ENCODE measurements around the gene TOP1.
A peak's percentile ranks its signal among the peaks of the same experiment; 100 is the strongest.

The TOP1 gene

GRCh38 chr20:41058674-41059635 is 30.3 kb downstream of the TOP1 start:
- no peak for DNase-seq

- DNase-seq, result no peak
Measured at GRCh38 chr20:41061155-41061554, 32.5 kb downstream of the TOP1 start.

DNA sequence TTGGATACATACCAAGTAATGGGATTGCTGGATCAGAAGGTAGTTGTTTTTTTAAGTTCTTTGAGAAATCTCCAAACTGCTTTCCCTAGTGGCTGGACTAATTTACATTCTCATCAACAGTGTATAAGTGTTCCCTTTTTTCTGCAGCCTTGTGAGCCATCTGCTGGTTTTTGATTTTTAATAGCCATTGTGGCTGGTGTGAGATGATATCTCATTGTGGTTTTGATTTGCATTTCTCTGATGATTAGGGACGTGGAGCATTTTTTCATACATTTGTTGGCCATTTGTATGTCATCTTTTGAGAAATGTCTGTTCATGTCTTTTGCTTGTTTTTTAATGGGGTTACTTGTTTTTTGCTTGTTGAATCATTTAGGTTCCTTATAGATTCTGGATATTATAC is 34.8 kb downstream of the TOP1 start:
- no peak for DNase-seq

- no peak for DNase-seq
Measured at GRCh38 chr20:41064377-41064776, 35.8 kb downstream of the TOP1 start.

DNA sequence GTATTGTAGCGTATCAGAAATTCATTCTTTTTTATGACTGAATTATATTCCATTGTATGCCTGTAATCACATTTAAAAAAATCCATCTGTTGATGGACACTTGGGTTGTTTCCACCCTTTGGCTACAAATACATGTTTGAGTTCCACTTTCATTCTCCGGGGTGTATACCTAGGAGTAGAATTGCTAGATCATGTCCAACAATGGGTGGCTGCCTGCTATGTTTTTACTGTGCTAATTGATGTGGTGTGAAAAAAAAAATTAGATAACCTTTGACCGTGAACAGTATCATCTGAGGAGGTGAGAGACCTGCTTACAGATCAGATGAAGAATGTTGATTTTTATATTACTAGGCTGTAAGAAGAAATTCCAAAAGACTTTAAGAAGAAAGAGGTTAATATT is 37.1 kb downstream of the TOP1 start:
- DNase-seq, result no peak

- no peak for DNase-seq
Measured at GRCh38 chr20:41068806-41069205, 40.2 kb downstream of the TOP1 start.

GRCh38 chr20:41072190-41072863 is 43.7 kb downstream of the TOP1 start:
- no peak for DNase-seq

DNA sequence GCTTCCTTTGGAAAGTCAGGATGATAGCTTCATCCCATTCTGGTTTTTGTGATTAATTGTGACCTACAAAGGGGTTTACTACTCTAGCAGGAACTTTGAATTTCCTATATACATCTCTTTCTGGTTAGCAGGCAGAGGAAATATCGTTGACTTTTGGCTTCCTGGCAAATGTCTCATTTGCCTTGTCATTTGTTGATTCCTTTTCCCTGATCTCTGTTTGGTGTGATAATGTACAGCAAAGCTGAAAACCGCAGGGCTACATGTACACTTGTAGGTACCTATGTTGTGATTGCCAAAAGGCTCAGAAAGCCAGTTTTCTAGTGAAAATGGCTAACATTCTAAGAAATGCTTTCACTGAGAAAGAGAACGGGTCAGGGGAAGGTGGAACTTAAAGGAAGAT is 44.3 kb downstream of the TOP1 start:
- DNase-seq, result no peak

GRCh38 chr20:41074441-41074840 is 45.8 kb downstream of the TOP1 start:
- DNase-seq, result no peak

DNA sequence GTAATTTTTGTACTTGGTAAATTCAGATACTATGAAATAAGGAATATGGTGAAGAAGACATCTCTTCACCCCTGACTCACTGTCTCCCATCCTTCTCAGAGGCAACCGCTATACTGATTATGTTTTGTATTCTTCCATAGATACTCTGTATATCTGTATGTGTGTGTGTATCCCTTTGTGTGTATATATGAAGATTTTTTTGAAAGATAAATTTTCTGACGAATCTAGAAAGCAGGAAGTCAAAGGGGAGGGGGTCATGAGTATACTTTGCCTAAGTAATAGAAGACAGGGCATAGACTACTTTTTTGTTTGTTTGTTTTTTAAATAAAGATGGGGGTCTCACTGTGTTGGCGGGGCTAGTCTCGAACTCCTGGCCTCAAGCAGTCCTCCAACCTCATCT is 48.2 kb downstream of the TOP1 start:
- DNase-seq, result no peak

GRCh38 chr20:41078329-41078728 is 49.7 kb downstream of the TOP1 start:
- peak; percentile 32 for DNase-seq

GRCh38 chr20:41079066-41079465 is 50.4 kb downstream of the TOP1 start:
- no peak for DNase-seq

GRCh38 chr20:41080866-41081265 is 52.2 kb downstream of the TOP1 start:
- no peak for DNase-seq

DNA sequence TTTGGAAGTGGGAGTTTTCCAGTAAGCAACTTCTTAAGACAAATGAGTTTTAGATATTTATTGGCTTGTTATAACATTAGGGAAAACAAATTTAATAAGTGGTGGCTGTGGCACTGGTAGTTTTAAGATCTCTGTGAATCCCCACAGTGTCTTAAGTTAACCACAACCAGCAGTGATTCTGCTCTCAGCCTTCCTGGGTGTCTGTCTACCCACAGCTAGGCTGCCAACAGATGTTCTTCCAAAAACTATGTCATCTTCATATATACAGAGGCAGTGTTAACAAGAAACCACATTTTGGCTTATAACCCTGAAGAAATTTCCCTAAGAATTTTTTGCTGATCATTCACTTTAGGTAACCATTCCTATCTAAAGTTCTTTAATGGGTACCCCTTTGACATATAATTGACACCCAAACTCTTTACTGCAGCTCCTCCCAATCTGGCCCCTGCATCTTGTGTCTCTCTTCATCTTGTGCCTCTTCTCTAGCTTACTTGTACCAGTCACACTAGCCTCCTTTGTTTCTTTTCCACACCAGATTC is 52.7 kb downstream of the TOP1 start:
- DNase-seq, result no peak

- no peak for DNase-seq
Measured at GRCh38 chr20:41082306-41082705, 53.7 kb downstream of the TOP1 start.

DNA sequence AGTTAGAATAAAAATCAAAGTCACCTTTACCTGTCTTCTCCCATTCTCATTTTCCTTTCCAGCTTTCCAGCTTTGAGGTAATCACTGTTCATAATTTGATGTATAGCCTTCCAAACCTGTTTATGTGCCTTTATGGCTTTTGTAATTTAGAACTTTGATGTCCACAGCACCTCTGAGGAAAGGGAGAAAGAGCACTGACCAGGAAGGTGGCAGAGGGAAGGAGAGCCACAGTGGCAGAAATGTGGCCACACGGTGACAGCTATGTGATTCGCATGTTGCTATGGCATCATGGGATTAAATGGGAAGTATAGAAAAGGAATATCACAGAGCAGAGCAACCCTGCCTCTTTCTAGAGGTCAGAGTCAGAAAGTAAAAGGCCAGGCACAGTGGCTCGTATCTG is 57.0 kb downstream of the TOP1 start:
- no peak for DNase-seq

GRCh38 chr20:41086402-41087324 is 58.0 kb downstream of the TOP1 start:
- no peak for DNase-seq

GRCh38 chr20:41087325-41087685 is 58.7 kb downstream of the TOP1 start:
- no peak for DNase-seq

- no peak for DNase-seq
Measured at GRCh38 chr20:41087777-41088176, 59.2 kb downstream of the TOP1 start.

DNA sequence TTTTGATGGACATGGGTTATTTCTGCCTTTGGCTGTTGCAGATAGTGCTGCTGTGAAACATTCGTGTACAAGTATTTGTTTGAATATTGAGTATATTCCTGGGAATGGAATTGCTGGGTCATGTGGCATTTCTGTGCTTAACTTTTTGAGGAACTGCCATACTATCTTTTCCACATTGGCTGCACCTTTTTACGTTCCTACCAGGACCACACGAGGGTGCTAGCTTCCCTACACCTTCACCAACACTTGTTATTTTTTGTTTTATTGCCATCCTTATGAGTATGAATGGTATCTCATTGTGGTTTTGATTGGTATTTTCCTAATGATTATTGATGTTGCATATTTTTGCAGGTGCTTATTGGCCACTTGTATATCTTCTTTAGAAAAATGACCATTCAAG is 60.9 kb downstream of the TOP1 start:
- no peak for DNase-seq

GRCh38 chr20:41091927-41092326 is 63.3 kb downstream of the TOP1 start:
- no peak for DNase-seq

GRCh38 chr20:41094353-41095055 is 65.9 kb downstream of the TOP1 start:
- DNase-seq, result no peak

Data from CD4-positive, alpha-beta T cell treated with Interleukin-10 for 1 hour (primary cell).